MM.1S (cell line): ENCODE data around the gene TUBD1.
"Not testable (repeated sequence)": the region's sequence is repeated elsewhere in the genome, so short reads cannot be mapped to it uniquely, and the experiment has no call there.

ENCODE experiments used
- DNase-seq: peaks from one replicate; pipeline ENCODE4 v3.0.0-alpha.2; 2015
- H2AFZ ChIP-seq: fragments of 300-600 bp; sonication (generic); 2 replicates; pipeline ENCODE4 v1.6.0; 2016; ENCODE audit warnings: antibody characterized with exemption, low read length
- H3F3A ChIP-seq: fragments of 300-600 bp; sonication (generic); 2 replicates; pipeline ENCODE4 v1.6.1; 2016; ENCODE audit warnings: mild to moderate bottlenecking, antibody characterized with exemption, low read length, moderate library complexity, mixed read lengths; ENCODE audit not compliant: insufficient read depth
- H3K27ac ChIP-seq: fragments of 300-600 bp; sonication (generic); 2 replicates; pipeline ENCODE4 v1.5.1; 2016; ENCODE audit warnings: mild to moderate bottlenecking, low read length
- H3K27me3 ChIP-seq: fragments of 300-600 bp; sonication (generic); replicated peaks from 2 replicates; pipeline ENCODE4 v1.6.0; 2016; ENCODE audit warnings: low read length; ENCODE audit not compliant: insufficient read depth
- H3K36me3 ChIP-seq: fragments of 300-600 bp; sonication (generic); replicated peaks from 2 replicates; pipeline ENCODE4 v1.6.1; 2016; ENCODE audit warnings: mild to moderate bottlenecking, low read length, mixed read lengths; ENCODE audit not compliant: insufficient read depth
- H3K4me1 ChIP-seq: fragments of 300-600 bp; sonication (generic); 2 replicates; pipeline ENCODE4 v1.6.1; 2016; ENCODE audit warnings: low read length, mixed read lengths
- H3K4me2 ChIP-seq: fragments of 300-600 bp; sonication (generic); 2 replicates; pipeline ENCODE4 v1.6.0; 2016; ENCODE audit warnings: low read depth, low read length
- H3K4me3 ChIP-seq: fragments of 300-600 bp; sonication (generic); 2 replicates; pipeline ENCODE4 v1.5.1; 2016; ENCODE audit warnings: low read length, mixed read lengths
- H3K79me2 ChIP-seq: fragments of 300-600 bp; sonication (generic); 2 replicates; pipeline ENCODE4 v1.6.1; 2016; ENCODE audit warnings: mixed run types, low read length, mixed read lengths
- H3K9ac ChIP-seq: fragments of 300-600 bp; sonication (generic); 2 replicates; pipeline ENCODE4 v1.6.1; 2016; ENCODE audit warnings: low read length, mixed read lengths
- H3K9me2 ChIP-seq: fragments of 300-600 bp; sonication (generic); replicated peaks from 2 replicates; pipeline ENCODE4 v1.6.1; 2016; ENCODE audit warnings: mild to moderate bottlenecking, low read length, mixed read lengths; ENCODE audit not compliant: insufficient read depth
- H3K9me3 ChIP-seq: fragments of 300-600 bp; sonication (generic); replicated peaks from 2 replicates; pipeline ENCODE4 v1.6.1; 2016; ENCODE audit warnings: mild to moderate bottlenecking, low read length, mixed read lengths; ENCODE audit not compliant: insufficient read depth
- H4K20me1 ChIP-seq: fragments of 300-600 bp; sonication (generic); 2 replicates; pipeline ENCODE4 v1.6.1; 2016; ENCODE audit warnings: mild to moderate bottlenecking, low read length, moderate library complexity, mixed read lengths; ENCODE audit not compliant: insufficient read depth
- EZH2 ChIP-seq: fragments of 300-600 bp; sonication (generic); optimal IDR thresholded peaks from 2 replicates; pipeline ENCODE3; 2017; ENCODE audit warnings: low read depth, mild to moderate bottlenecking, antibody characterized with exemption, low read length, mixed read lengths
- EZH2phosphoT487 ChIP-seq: fragments of 300-600 bp; sonication (generic); IDR thresholded peaks from 2 replicates; pipeline ENCODE4 v1.6.1; 2018; ENCODE audit warnings: antibody characterized with exemption, low read length
- TF ChIP-seq, protein P1 (sequence below): fragments of 300-600 bp; sonication (generic); IDR thresholded peaks from 2 replicates; pipeline ENCODE4 v1.5.1; 2016; ENCODE audit warnings: antibody characterized with exemption, low read length, mixed read lengths

The TUBD1 gene

DNA sequence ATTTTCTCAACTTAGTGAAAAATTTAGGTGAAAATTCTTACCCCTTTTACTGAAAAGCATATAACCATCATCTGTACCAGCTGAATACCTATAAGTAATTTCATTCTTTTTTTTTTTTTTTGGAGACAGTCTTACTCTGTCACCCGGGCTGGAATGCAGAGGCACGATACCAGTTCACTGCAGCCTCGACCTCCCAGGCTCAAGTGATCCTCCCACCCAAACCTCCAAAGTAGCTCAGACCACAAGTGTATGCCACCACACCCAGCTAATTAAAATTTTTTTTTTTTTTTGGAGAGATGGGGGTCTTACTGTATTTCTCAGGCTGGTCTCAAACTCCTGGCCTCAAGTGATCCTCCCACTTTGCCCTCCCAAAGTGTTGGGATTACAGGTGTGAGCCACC lies 33.8 kb downstream of the TUBD1 start:
- Histone ChIP-seq H3K4me2 (no peak overlapping the region), H3K9me2 (no peaks in the 10 kb centered on the region), H4K20me1 (no peaks in the 10 kb centered on the region), H3K79me2 (no peaks in the 10 kb centered on the region), H3K9me3 (no peaks in the 10 kb centered on the region), H3K36me3 (no peaks in the 10 kb centered on the region), H3K4me1 (no peaks in the 10 kb centered on the region), H3K27ac (no peak overlapping the region), H2AFZ (no peak overlapping the region), H3K4me3 (no peak overlapping the region), H3K9ac (no peak overlapping the region), H3F3A (no peaks in the 10 kb centered on the region), H3K27me3 (no peaks in the 10 kb centered on the region)
- no peak for DNase-seq
- TF ChIP-seq EZH2phosphoT487 (no peak), EZH2 (no peak)
- TF ChIP-seq, protein P1, sequence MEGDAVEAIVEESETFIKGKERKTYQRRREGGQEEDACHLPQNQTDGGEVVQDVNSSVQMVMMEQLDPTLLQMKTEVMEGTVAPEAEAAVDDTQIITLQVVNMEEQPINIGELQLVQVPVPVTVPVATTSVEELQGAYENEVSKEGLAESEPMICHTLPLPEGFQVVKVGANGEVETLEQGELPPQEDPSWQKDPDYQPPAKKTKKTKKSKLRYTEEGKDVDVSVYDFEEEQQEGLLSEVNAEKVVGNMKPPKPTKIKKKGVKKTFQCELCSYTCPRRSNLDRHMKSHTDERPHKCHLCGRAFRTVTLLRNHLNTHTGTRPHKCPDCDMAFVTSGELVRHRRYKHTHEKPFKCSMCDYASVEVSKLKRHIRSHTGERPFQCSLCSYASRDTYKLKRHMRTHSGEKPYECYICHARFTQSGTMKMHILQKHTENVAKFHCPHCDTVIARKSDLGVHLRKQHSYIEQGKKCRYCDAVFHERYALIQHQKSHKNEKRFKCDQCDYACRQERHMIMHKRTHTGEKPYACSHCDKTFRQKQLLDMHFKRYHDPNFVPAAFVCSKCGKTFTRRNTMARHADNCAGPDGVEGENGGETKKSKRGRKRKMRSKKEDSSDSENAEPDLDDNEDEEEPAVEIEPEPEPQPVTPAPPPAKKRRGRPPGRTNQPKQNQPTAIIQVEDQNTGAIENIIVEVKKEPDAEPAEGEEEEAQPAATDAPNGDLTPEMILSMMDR = no peak

DNA sequence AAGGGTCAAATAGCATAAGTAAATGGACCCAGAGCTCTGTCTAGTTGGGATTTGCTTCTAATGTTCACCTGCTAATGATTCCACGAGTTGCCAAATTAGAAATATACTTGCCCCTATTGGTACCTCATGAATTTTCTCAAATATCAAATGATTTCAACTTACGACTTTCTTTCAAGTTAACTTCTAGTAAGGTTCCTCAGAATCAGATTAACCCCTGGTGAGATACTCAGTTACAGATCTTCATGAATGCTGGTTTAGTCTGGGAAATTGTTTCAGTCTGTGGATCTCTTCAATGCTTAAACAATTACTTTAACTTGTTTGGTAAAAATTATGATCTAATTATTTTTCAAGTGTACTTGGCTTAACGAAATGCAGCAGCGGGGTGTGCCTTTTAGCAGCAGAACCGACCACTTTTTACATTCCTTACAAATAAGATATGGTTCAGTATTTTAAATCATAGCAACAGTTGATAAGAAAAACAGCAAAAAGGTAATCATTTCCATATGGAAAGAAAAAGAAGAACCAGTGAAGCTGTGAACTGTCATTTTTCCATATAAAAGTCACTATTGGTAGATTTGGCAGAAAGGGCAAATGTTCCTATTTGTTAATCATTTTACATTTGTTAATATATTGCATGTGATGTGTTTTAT lies 34.5 kb downstream of the TUBD1 start:
- no peaks in the 10 kb centered on the region for H3K9me2 ChIP-seq
- H3K4me3 ChIP-seq = no peak overlapping the region
- H3K36me3 ChIP-seq = no peaks in the 10 kb centered on the region
- H2AFZ ChIP-seq = no peak overlapping the region
- no peak overlapping the region for H3K4me2 ChIP-seq
- H3K9ac ChIP-seq = no peak overlapping the region
- H4K20me1 ChIP-seq = no peaks in the 10 kb centered on the region
- H3K4me1 ChIP-seq = 0 out of 2 replicates have a peak, but pooled peaks cover under 1% of the 10 kb centered on the region
- H3K9me3 ChIP-seq = no peaks in the 10 kb centered on the region
- no peaks in the 10 kb centered on the region for H3F3A ChIP-seq
- H3K79me2 ChIP-seq = no peaks in the 10 kb centered on the region
- DNase-seq = no peak
- TF ChIP-seq EZH2 = no peak
- TF ChIP-seq EZH2phosphoT487 = no peak
- TF ChIP-seq, protein P1 = no peak
- no peak overlapping the region for H3K27ac ChIP-seq
- H3K27me3 ChIP-seq = no peaks in the 10 kb centered on the region

DNA sequence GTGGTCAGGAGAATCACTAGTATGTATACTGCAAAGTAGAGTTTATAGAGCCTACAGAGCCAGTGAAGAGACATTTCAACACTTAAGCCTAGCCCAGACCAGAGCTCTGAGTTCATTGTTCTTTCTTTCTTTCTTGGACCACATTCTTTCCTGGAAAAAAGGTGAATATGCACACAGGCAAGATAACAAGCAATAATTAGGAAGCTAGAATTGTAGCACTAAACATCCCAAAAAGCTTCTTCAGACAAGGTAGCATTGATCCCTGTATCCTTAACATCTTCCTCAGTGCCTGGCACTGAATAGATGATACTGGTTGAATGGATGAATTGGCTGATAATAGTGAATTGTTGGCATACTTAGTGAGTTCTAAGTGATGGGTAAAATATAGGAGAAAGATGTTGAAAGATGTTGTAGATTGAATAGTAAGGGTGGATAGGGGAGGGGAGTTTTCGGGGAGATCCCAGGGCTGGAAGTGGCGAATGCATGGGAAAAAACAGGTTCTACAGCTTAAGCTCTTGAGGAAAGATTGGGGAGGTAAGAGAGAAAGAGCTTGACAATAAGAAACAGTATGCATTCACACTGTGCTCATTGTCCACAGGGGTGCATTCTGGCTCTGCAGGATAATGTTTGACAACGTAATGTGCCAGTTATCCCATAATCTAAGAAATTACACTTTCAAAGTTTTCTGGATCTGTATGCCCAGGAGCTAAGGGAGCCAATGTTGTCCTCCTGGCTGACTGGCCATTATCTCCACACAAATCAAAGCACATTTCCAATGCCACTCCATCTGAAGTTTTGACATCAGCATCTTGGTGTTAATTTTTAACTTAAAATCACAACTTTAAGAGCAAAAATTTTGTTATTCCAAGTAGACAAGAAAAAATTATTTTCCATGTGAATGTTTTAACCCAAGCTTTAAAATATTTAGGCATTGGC lies 35.6 kb downstream of the TUBD1 start:
- H3K4me3 ChIP-seq = no peak overlapping the region
- H3K9ac ChIP-seq = no peak overlapping the region
- no peak overlapping the region for H2AFZ ChIP-seq
- no peaks in the 10 kb centered on the region for H3K9me2 ChIP-seq
- no peaks in the 10 kb centered on the region for H3K36me3 ChIP-seq
- no peak for DNase-seq
- H3K79me2 ChIP-seq = no peaks in the 10 kb centered on the region
- no peak for TF ChIP-seq EZH2
- TF ChIP-seq, protein P1 = no peak
- TF ChIP-seq EZH2phosphoT487 = no peak
- no peak overlapping the region for H3K27ac ChIP-seq
- H3K27me3 ChIP-seq = no peaks in the 10 kb centered on the region
- no peaks in the 10 kb centered on the region for H3K9me3 ChIP-seq
- 0 out of 2 replicates have a peak, but pooled peaks cover 4% of the 10 kb centered on the region for H3K4me1 ChIP-seq
- no peaks in the 10 kb centered on the region for H4K20me1 ChIP-seq
- 0 out of 2 replicates have a peak, but pooled peaks cover 6% of the 10 kb centered on the region for H3F3A ChIP-seq
- H3K4me2 ChIP-seq = no peak overlapping the region

DNA sequence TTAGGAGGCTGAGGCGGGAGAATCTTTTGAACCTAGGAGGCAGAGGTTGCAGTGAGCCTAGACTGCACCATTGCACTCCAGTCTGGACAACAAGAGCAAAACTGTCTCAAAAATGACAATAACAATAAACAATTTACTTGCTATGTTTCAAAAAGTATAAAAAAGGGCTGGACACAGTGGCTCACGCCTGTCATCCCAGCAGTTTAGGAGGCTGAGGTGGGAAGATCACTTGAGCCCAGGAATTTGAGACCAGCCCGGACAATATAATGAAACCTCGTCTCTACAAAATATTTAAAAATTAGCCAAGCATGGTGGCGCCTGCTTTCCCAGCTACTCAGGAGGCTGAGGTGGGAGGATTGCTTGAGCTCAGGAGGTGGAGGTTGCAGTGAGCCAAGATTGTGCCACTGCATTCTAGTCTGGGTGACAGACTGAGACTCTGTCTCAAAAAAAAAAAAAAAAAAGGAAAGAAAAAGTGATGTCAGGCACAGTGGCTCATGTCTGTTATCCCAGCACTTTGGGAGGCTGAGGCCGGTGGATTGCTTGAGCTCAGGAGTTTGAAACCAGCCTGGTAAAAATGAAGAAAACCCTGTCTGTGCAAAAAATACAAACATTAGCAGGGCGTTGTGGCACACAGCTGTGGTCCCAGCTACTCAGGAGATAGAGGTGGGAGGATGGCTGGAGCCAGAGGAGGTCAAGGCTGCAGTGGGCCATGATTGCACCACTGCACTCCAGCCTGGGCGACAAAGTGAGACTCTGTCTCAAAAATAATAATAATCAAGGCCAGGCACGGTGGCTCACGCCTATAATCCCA lies 38.6 kb downstream of the TUBD1 start:
- not testable (repeated sequence) for H2AFZ ChIP-seq, H3K9ac ChIP-seq, DNase-seq, H3K79me2 ChIP-seq, H4K20me1 ChIP-seq, H3K4me1 ChIP-seq, H3K27me3 ChIP-seq, H3K4me2 ChIP-seq, H3F3A ChIP-seq, H3K4me3 ChIP-seq, H3K36me3 ChIP-seq, H3K9me3 ChIP-seq, H3K9me2 ChIP-seq
- H3K27ac ChIP-seq = peak overlapping the region; percentile 47; the same call in 1 of the 2 replicates
